ENCODE data around the gene IGSF21.
A peak's percentile ranks its signal among the peaks of the same experiment; 100 is the strongest.

Gene IGSF21

GRCh38 chr1:18108299-18109057 is 880 bp downstream of the IGSF21 start:
- H3K27me3 Mint-ChIP-seq = peaks cover 69% of the 10 kb centered on the region
- DNase-seq = no peak
- H3K9me3 Mint-ChIP-seq = no peaks in the 10 kb centered on the region
- no peak overlapping the region for H3K27ac Mint-ChIP-seq
- H3K4me3 Mint-ChIP-seq = no peak overlapping the region
- no peaks in the 10 kb centered on the region for H3K36me3 Mint-ChIP-seq (ENCODE audit: low read depth)
- peaks cover 11% of the 10 kb centered on the region for H3K4me1 Mint-ChIP-seq
- ATAC-seq = no peak

- no peaks in the 10 kb centered on the region for H3K9me3 Mint-ChIP-seq
- H3K4me1 Mint-ChIP-seq = peaks cover 11% of the 10 kb centered on the region
- no peak for DNase-seq
- H3K36me3 Mint-ChIP-seq (ENCODE audit: low read depth) = no peaks in the 10 kb centered on the region
- no peak overlapping the region for H3K27ac Mint-ChIP-seq
- peaks cover 68% of the 10 kb centered on the region for H3K27me3 Mint-ChIP-seq
- no peak for ATAC-seq
- no peak overlapping the region for H3K4me3 Mint-ChIP-seq
Observed at GRCh38 chr1:18109058-18109755, 1.6 kb downstream of the IGSF21 start.

- H3K4me3 Mint-ChIP-seq = no peak overlapping the region
- H3K27ac Mint-ChIP-seq = no peak overlapping the region
- H3K9me3 Mint-ChIP-seq = no peaks in the 10 kb centered on the region
- peaks cover 72% of the 10 kb centered on the region for H3K27me3 Mint-ChIP-seq
- peaks cover 11% of the 10 kb centered on the region for H3K4me1 Mint-ChIP-seq
- ATAC-seq (peak; percentile 30), DNase-seq (peak; percentile 46)
- H3K36me3 Mint-ChIP-seq (ENCODE audit: low read depth) = no peaks in the 10 kb centered on the region
Observed at GRCh38 chr1:18109756-18110597, 2.4 kb downstream of the IGSF21 start.

- peaks cover 78% of the 10 kb centered on the region for H3K27me3 Mint-ChIP-seq
- DNase-seq (no peak), ATAC-seq (peak; percentile 13)
- H3K4me3 Mint-ChIP-seq = no peak overlapping the region
- H3K9me3 Mint-ChIP-seq = no peaks in the 10 kb centered on the region
- peaks cover 11% of the 10 kb centered on the region for H3K4me1 Mint-ChIP-seq
- H3K36me3 Mint-ChIP-seq (ENCODE audit: low read depth) = no peaks in the 10 kb centered on the region
- no peak overlapping the region for H3K27ac Mint-ChIP-seq
Observed at GRCh38 chr1:18110598-18110939, 3.0 kb downstream of the IGSF21 start.

GRCh38 chr1:18110968-18111367 is 3.4 kb downstream of the IGSF21 start:
- peak; percentile 27 for DNase-seq
- Mint-ChIP-seq H3K36me3 (ENCODE audit: low read depth) (no peaks in the 10 kb centered on the region), H3K27ac (no peak overlapping the region), H3K4me1 (peaks cover 11% of the 10 kb centered on the region), H3K9me3 (no peaks in the 10 kb centered on the region), H3K27me3 (peaks cover 77% of the 10 kb centered on the region), H3K4me3 (peak overlapping the region; percentile 24)
- peak; percentile 21 for ATAC-seq

- Mint-ChIP-seq H3K27me3 (peaks cover 76% of the 10 kb centered on the region), H3K27ac (no peak overlapping the region), H3K9me3 (no peaks in the 10 kb centered on the region), H3K36me3 (ENCODE audit: low read depth) (no peaks in the 10 kb centered on the region), H3K4me3 (no peak overlapping the region), H3K4me1 (peaks cover 11% of the 10 kb centered on the region)
- DNase-seq = no peak
- no peak for ATAC-seq
Observed at GRCh38 chr1:18111605-18112297, 4.2 kb downstream of the IGSF21 start.

- ATAC-seq (no peak), DNase-seq (no peak)
- Mint-ChIP-seq H3K9me3 (no peaks in the 10 kb centered on the region), H3K27me3 (peaks cover 71% of the 10 kb centered on the region), H3K4me1 (peaks cover 11% of the 10 kb centered on the region), H3K36me3 (ENCODE audit: low read depth) (no peaks in the 10 kb centered on the region), H3K4me3 (no peak overlapping the region), H3K27ac (no peak overlapping the region)
Observed at GRCh38 chr1:18112611-18113010, 5.0 kb downstream of the IGSF21 start.

GRCh38 chr1:18114726-18115410 is 7.3 kb downstream of the IGSF21 start:
- Mint-ChIP-seq H3K36me3 (ENCODE audit: low read depth) (no peaks in the 10 kb centered on the region), H3K9me3 (no peaks in the 10 kb centered on the region), H3K4me1 (peaks cover 11% of the 10 kb centered on the region), H3K27me3 (peaks cover 68% of the 10 kb centered on the region), H3K4me3 (no peak overlapping the region), H3K27ac (no peak overlapping the region)
- DNase-seq (no peak), ATAC-seq (no peak)

- DNase-seq = no peak
- Mint-ChIP-seq H3K27ac (no peak overlapping the region), H3K4me3 (no peak overlapping the region), H3K9me3 (no peaks in the 10 kb centered on the region), H3K27me3 (peaks cover 64% of the 10 kb centered on the region), H3K4me1 (peaks cover 1% of the 10 kb centered on the region), H3K36me3 (ENCODE audit: low read depth) (no peaks in the 10 kb centered on the region)
- ATAC-seq = no peak
Observed at GRCh38 chr1:18116777-18117176, 9.2 kb downstream of the IGSF21 start.

GRCh38 chr1:18118078-18118477 is 10.5 kb downstream of the IGSF21 start:
- Mint-ChIP-seq H3K4me1 (no peaks in the 10 kb centered on the region), H3K4me3 (no peak overlapping the region), H3K36me3 (ENCODE audit: low read depth) (no peaks in the 10 kb centered on the region), H3K27me3 (peaks cover 53% of the 10 kb centered on the region), H3K9me3 (no peaks in the 10 kb centered on the region), H3K27ac (no peak overlapping the region)
- no peak for DNase-seq
- ATAC-seq = no peak

- H3K4me3 Mint-ChIP-seq = no peak overlapping the region
- no peak overlapping the region for H3K27ac Mint-ChIP-seq
- DNase-seq = no peak
- no peaks in the 10 kb centered on the region for H3K4me1 Mint-ChIP-seq
- peaks cover 50% of the 10 kb centered on the region for H3K27me3 Mint-ChIP-seq
- no peak for ATAC-seq
- H3K9me3 Mint-ChIP-seq = no peaks in the 10 kb centered on the region
- H3K36me3 Mint-ChIP-seq (ENCODE audit: low read depth) = no peaks in the 10 kb centered on the region
Observed at GRCh38 chr1:18118491-18118890, 10.9 kb downstream of the IGSF21 start.

GRCh38 chr1:18119289-18119688 is 11.7 kb downstream of the IGSF21 start:
- no peak for DNase-seq
- H3K36me3 Mint-ChIP-seq (ENCODE audit: low read depth) = no peaks in the 10 kb centered on the region
- H3K27me3 Mint-ChIP-seq = peaks cover 44% of the 10 kb centered on the region
- H3K9me3 Mint-ChIP-seq = no peaks in the 10 kb centered on the region
- H3K4me1 Mint-ChIP-seq = no peaks in the 10 kb centered on the region
- no peak overlapping the region for H3K4me3 Mint-ChIP-seq
- no peak for ATAC-seq
- H3K27ac Mint-ChIP-seq = no peak overlapping the region

- ATAC-seq = no peak
- H3K4me1 Mint-ChIP-seq = no peaks in the 10 kb centered on the region
- H3K27me3 Mint-ChIP-seq = peaks cover 41% of the 10 kb centered on the region
- H3K4me3 Mint-ChIP-seq = no peak overlapping the region
- no peaks in the 10 kb centered on the region for H3K36me3 Mint-ChIP-seq (ENCODE audit: low read depth)
- no peak for DNase-seq
- H3K9me3 Mint-ChIP-seq = no peaks in the 10 kb centered on the region
- H3K27ac Mint-ChIP-seq = no peak overlapping the region
Observed at GRCh38 chr1:18119771-18120377, 12.3 kb downstream of the IGSF21 start.
